Measurements from ENCODE around the gene DEPP1. TPM values are rescaled to one million over a fixed set of nuclear protein-coding genes. Genes with fewer than 3 reads are reported as not detected.
A peak's percentile ranks its signal among the peaks of the same experiment; 100 is the strongest.

DEPP1 gene
- total and polyA plus RNA-seq, 2 of the 4 experiments (the other 2 are of a cell fraction), result 13.6 to 30.0 TPM

DNA sequence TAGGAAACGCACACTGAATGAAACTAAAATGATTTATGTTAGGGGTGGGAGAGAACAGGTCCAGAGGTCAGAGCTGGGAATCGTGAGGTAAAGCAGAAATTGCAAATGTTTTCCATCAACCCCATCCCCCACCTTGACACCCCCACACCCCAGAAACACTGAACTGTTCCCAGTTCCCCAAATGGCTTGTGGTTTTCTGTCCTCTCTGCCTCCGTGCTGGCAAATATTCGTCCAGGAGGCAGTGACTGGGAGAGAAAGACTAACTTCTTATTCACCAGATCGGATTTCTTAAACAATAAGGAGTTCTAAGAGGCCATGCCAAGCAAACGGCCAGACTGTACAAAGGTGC is 19.7 kb downstream of the DEPP1 start:
- peak overlapping the region; percentile 96 for H2AFZ ChIP-seq (replicated peaks; ENCODE audit: low read length, poor library complexity)
- H3K23ac ChIP-seq (ENCODE audit: low read depth, low read length), result no peak overlapping the region
- CTCF ChIA-PET, result no interaction called here
- H3K4me1 ChIP-seq (ENCODE audit: control insufficient read depth, insufficient read depth, low read length), result peaks cover 12% of the 10 kb centered on the region
- dilution Hi-C loops (cut with HindIII; ENCODE audit: low sequenced_read_pairs, unreplicated experiment), result no loop called here
- no TSS peak for BruUV-seq (replicated peaks)
- H2AK5ac ChIP-seq (ENCODE audit: low read depth, low read length), result no peak overlapping the region
- peak overlapping the region; percentile 82 for H3K4ac ChIP-seq (ENCODE audit: low read depth, low read length)
- H2BK5ac ChIP-seq (ENCODE audit: low read depth, low read length, poor library complexity, severe bottlenecking), result peak overlapping the region; percentile 82
- whole genome bisulfite sequencing, 2 experiments (ENCODE audit: extremely low coverage in 2 of 2, insufficient read length in 1 of 2), result no CpG with 5 or more reads among the region's 6 CpGs
- no peak overlapping the region; a peak in 1 of 4 replicates for H4K8ac ChIP-seq (ENCODE audit: low read depth in 2 of 2, low read length in 2 of 2)
- peaks cover 9% of the 10 kb centered on the region for H3K9me1 ChIP-seq (ENCODE audit: insufficient read depth, low read length)
- in situ Hi-C loops (cut with MboI; ENCODE audit: low sequenced_read_pairs), result no loop called here
- no peak overlapping the region for H3K18ac ChIP-seq (ENCODE audit: low read depth, low read length)
- H2BK15ac ChIP-seq (ENCODE audit: low read depth, low read length), result no peak overlapping the region
- H3K79me1 ChIP-seq (ENCODE audit: low read depth in 1 of 2, low read length in 2 of 2), result peaks cover 11 to 27% of the 10 kb centered on the region in 2 experiments; a peak in 3 of 4 replicates
- no peak for TF ChIP-seq MXI1 (IDR thresholded peaks at IDR 0.05; ENCODE audit: borderline replicate concordance, low read depth, low read length)
- TF ChIP-seq, protein P1, sequence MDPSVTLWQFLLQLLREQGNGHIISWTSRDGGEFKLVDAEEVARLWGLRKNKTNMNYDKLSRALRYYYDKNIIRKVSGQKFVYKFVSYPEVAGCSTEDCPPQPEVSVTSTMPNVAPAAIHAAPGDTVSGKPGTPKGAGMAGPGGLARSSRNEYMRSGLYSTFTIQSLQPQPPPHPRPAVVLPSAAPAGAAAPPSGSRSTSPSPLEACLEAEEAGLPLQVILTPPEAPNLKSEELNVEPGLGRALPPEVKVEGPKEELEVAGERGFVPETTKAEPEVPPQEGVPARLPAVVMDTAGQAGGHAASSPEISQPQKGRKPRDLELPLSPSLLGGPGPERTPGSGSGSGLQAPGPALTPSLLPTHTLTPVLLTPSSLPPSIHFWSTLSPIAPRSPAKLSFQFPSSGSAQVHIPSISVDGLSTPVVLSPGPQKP (IDR thresholded peaks at IDR 0.05; ENCODE audit: borderline replicate concordance, low read depth, low read length), result no peak
- TF ChIP-seq CHD1 (IDR thresholded peaks at IDR 0.05; ENCODE audit: low read depth, low read length), result no peak
- no peak for TF ChIP-seq MAFK (IDR thresholded peaks at IDR 0.05; ENCODE audit: low read depth, low read length)
- TF ChIP-seq, protein P2, sequence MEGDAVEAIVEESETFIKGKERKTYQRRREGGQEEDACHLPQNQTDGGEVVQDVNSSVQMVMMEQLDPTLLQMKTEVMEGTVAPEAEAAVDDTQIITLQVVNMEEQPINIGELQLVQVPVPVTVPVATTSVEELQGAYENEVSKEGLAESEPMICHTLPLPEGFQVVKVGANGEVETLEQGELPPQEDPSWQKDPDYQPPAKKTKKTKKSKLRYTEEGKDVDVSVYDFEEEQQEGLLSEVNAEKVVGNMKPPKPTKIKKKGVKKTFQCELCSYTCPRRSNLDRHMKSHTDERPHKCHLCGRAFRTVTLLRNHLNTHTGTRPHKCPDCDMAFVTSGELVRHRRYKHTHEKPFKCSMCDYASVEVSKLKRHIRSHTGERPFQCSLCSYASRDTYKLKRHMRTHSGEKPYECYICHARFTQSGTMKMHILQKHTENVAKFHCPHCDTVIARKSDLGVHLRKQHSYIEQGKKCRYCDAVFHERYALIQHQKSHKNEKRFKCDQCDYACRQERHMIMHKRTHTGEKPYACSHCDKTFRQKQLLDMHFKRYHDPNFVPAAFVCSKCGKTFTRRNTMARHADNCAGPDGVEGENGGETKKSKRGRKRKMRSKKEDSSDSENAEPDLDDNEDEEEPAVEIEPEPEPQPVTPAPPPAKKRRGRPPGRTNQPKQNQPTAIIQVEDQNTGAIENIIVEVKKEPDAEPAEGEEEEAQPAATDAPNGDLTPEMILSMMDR (conservative IDR thresholded peaks at IDR 0.05; ENCODE audit: low read depth, low read length), result no peak
- TF ChIP-seq RFX5 (IDR thresholded peaks at IDR 0.05; ENCODE audit: low read depth, low read length), result no peak
- TF ChIP-seq SMC3 (IDR thresholded peaks at IDR 0.05; ENCODE audit: low read depth, low read length), result no peak
- intact Hi-C loops (cut with micrococcal nuclease), result no loop called here
- H2AK9ac ChIP-seq (replicated peaks; ENCODE audit: low read depth, low read length, poor library complexity), result peak overlapping the region; percentile 74
- peak overlapping the region; percentile 3; the same call in 1 of the 2 replicates for H2BK120ac ChIP-seq (ENCODE audit: low read depth, low read length)
- H4K91ac ChIP-seq (ENCODE audit: insufficient read depth, low read depth, low read length), result peak overlapping the region; percentile 14
- no peaks in the 10 kb centered on the region for H3K27me3 ChIP-seq (ENCODE audit: control insufficient read depth, insufficient read depth, low read length)
- H3K56ac ChIP-seq (ENCODE audit: extremely low read depth, insufficient read depth, low read length), result peak overlapping the region; percentile 23; the same call in 1 of the 2 replicates
- H3K4me2 ChIP-seq (ENCODE audit: low read depth, low read length), result peak overlapping the region; percentile 83
- H4K5ac ChIP-seq (ENCODE audit: low read depth, low read length), result peak overlapping the region; percentile 71; the same call in 1 of the 2 replicates
- no peak for ATAC-seq (ENCODE audit: low read depth)
- no peak for DNase-seq
- no peaks in the 10 kb centered on the region for H4K20me1 ChIP-seq (ENCODE audit: insufficient read depth, low read length)
- peak overlapping the region; percentile 81 for H3K27ac ChIP-seq (ENCODE audit: insufficient read depth, low read length)
- peaks cover 2% of the 10 kb centered on the region; the same call in 1 of the 2 replicates for H3K9me3 ChIP-seq (ENCODE audit: control insufficient read depth, insufficient read depth, low read length)
- POLR2A ChIA-PET (ENCODE audit: unreplicated experiment), result no interaction called here
- peak overlapping the region; percentile 89 for H3K4me3 ChIP-seq (ENCODE audit: insufficient read depth, low read depth, low read length)
- peak overlapping the region; percentile 78 for H3K9ac ChIP-seq (ENCODE audit: low read depth, low read length)
- H2BK20ac ChIP-seq (ENCODE audit: low read depth, low read length), result no peak overlapping the region
- H3K14ac ChIP-seq (replicated peaks; ENCODE audit: low read depth, low read length), result peak overlapping the region; percentile 8
- peaks cover 8% of the 10 kb centered on the region; the same call in 1 of the 2 replicates for H3K36me3 ChIP-seq (ENCODE audit: control insufficient read depth, insufficient read depth, low read length)

Measured in IMR-90 (cell line).